Vagina (tissue), 2 donors: ENCODE results near the gene RHOH.

Experiments
- CTCF ChIP-seq, 3 experiments: fragments of 450-650 bp in 2 of 3; fragments of 200-600 bp in 1 of 3; sonication (generic) in 1 of 3; IDR thresholded peaks; one replicate each; pipeline ENCODE4 v1.5.1; 2017 to 2019; ENCODE audit warnings: antibody characterized with exemption in 3 of 3, mild to moderate bottlenecking in 2 of 3, moderate library complexity in 2 of 3
- POLR2A ChIP-seq, 2 donors: fragments of 450-650 bp; IDR thresholded peaks; one replicate each; pipeline ENCODE4 v1.6.1; 2017; ENCODE audit warnings: antibody characterized with exemption in 2 of 2, mild to moderate bottlenecking in 2 of 2, moderate library complexity in 2 of 2
- POLR2AphosphoS5 ChIP-seq, 2 donors: sonication (generic); formaldehyde crosslinking; IDR thresholded peaks; one replicate each; pipeline ENCODE4 v1.9.0; 2017; ENCODE audit warnings: antibody characterized with exemption in 2 of 2, mild to moderate bottlenecking in 2 of 2, low read depth in 1 of 2; ENCODE audit not compliant: insufficient read depth in 1 of 2

DNA sequence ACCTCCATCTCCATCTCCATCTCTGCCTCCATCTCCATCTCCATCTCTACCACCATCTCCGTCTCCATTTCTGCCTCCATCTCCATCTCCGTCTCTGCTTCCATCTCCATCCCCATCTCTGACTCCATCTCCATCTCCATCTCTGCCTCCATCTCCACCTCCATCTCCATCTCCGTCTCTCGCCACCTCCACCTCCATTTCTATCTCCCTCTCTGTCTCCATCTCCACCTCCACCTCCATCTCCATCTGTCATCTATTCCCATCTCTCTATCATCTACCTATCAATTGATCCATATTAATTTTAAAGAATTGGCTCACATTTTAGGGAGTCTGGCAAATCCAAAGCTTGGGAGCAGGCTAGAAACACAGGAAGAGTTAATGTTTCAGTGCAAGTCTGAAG is 98.7 kb downstream of the RHOH start:
- no peak for TF ChIP-seq POLR2AphosphoS5 (IDR thresholded peaks at IDR 0.05; ENCODE audit: insufficient read depth in 1 of 2, low read depth in 1 of 2)
- no peak for TF ChIP-seq CTCF (IDR thresholded peaks at IDR 0.05)
- TF ChIP-seq POLR2A (IDR thresholded peaks at IDR 0.05): no peak
